Stomach (tissue), 9 donors: ENCODE data around the gene ATP11A. TPM values are rescaled to one million over a fixed set of nuclear protein-coding genes. Genes with fewer than 3 reads are reported as not detected.

Experiments
- DNase-seq, 2 donors: peaks; one replicate each; pipeline versions ENCODE4 v3.0.0 to v3.0.0-alpha.2; 2013 to 2019
- H3K27ac ChIP-seq, 5 donors: fragments of 200-600 bp in 4 of 5; sonication (generic) in 4 of 5; one replicate each; pipeline ENCODE4 v1.5.1; 2013 to 2019; ENCODE audit warnings: mild to moderate bottlenecking in 1 of 5, moderate library complexity in 1 of 5
- H3K27me3 ChIP-seq, 3 donors: fragments of 200-600 bp; sonication (generic); one replicate each; pipeline ENCODE4 v1.5.1; 2017 to 2019; ENCODE audit warnings: mixed run types in 1 of 3
- H3K36me3 ChIP-seq, 4 donors: fragments of 200-600 bp; sonication (generic); 1 replicate in 3 of 4; 2 replicates in 1 of 4; pipeline ENCODE4 v1.5.1; 2016 to 2019
- H3K4me1 ChIP-seq, 4 donors: fragments of 200-600 bp; sonication (generic); one replicate each; pipeline ENCODE4 v1.5.1; 2016 to 2019
- H3K4me3 ChIP-seq, 4 donors: fragments of 200-600 bp; sonication (generic) in 3 of 4; one replicate each; pipeline ENCODE4 v1.5.1; 2016 to 2019; ENCODE audit warnings: mild to moderate bottlenecking in 1 of 4
- H3K9me3 ChIP-seq, 4 donors: fragments of 200-600 bp; sonication (generic); one replicate each; pipeline ENCODE4 v1.5.1; 2016 to 2019
- EP300 ChIP-seq: sonication (generic); formaldehyde crosslinking; IDR thresholded peaks from one replicate; pipeline ENCODE4 v1.6.1; 2017; ENCODE audit warnings: antibody characterized with exemption
- POLR2A ChIP-seq, 4 donors: fragments of 450-650 bp; IDR thresholded peaks; one replicate each; pipeline ENCODE4 v1.6.1; 2016; ENCODE audit warnings: antibody characterized with exemption in 4 of 4, control low read depth in 2 of 4, mild to moderate bottlenecking in 1 of 4, moderate library complexity in 1 of 4
- POLR2AphosphoS5 ChIP-seq, 3 donors: sonication (generic); formaldehyde crosslinking; IDR thresholded peaks; one replicate each; pipeline ENCODE4 v1.6.1; 2016; ENCODE audit warnings: antibody characterized with exemption in 3 of 3
- WGBS, 5 donors: extraction: QIAGEN DNeasy Blood & Tissue Kit in 3 of 5; methylation state at CpG; one replicate each; pipeline versions ENCODE4 v1.1.5 to v1.1.7; 2013 to 2018; 5-methylcytosine and 5-hydroxymethylcytosine counted together
- intact Hi-C: fragments of 100-400 bp; cut with DNase I; formaldehyde crosslinking; loops from one replicate; pipeline ENCODE4 v1.15.1; 2023; ENCODE audit warnings: low total_unique reads
- polyA plus RNA-seq, 3 donors: library from polyadenylated mRNA; stranded (reverse); fragments of 200-250 nt; gene quantifications; one replicate each; pipeline ENCODE4 v1.2.3, GENCODE V29; 2013
- total RNA-seq, 5 donors: library from RNA; depleted of rRNA; stranded (reverse); fragments of >200 nt; gene quantifications; one replicate each; pipeline versions ENCODE4 v1.1.0 to v1.2.3, GENCODE V29; 2014 to 2016
- TF ChIP-seq, protein P1 (sequence below), 7 experiments: fragments of 450-650 bp in 4 of 7; fragments of 200-600 bp in 3 of 7; sonication (generic) in 3 of 7; IDR thresholded peaks; one replicate each; pipeline ENCODE4 v1.5.1; 2016 to 2019; ENCODE audit warnings: antibody characterized with exemption in 7 of 7, control low read depth in 2 of 7, mild to moderate bottlenecking in 1 of 7
- donor health status: healthy with polysubstance abuse.
- donor health status: Bipolar disorder and iron deficiency.
- donor health status: healthy.

ATP11A gene
- total and polyA plus RNA-seq, 8 donors: 1.1 to 70.9 (median 12.3) TPM

DNA sequence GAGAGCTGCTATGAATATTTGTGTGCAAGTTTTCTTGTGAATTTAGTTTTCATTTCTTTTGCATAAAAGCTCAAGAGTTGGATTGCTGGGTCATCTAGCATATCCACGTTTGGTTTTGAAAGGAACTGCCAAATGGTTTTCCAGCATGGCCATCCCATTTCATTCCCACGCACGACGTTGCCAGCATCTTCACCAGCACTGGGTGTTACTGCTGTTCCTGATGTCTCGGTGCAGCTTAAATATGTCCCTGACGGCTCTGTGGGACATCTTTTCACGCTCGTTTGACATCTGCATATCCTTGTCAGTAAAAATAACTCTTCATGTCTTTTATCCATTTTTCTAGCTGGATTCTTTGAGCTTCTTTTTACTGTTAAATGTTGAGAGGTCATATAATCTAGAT, 123.7 kb downstream of the ATP11A start:
- H3K36me3 ChIP-seq: peaks cover 4 to 79% (median 74%) of the 10 kb centered on the region in 4 donors
- 89 to 96% (median 95%) methylated on average over 8 of the region's 8 CpGs for WGBS, 5 donors
- intact Hi-C loops: no loop called here
- H3K27me3 ChIP-seq: no peaks in the 10 kb centered on the region
- DNase-seq: peak in 1 of 2 donors; percentile 4
- H3K27ac ChIP-seq: no peak overlapping the region
- no peaks in the 10 kb centered on the region for H3K9me3 ChIP-seq
- H3K4me1 ChIP-seq: no peaks in the 10 kb centered on the region
- no peak overlapping the region for H3K4me3 ChIP-seq
- no peak for TF ChIP-seq EP300

DNA sequence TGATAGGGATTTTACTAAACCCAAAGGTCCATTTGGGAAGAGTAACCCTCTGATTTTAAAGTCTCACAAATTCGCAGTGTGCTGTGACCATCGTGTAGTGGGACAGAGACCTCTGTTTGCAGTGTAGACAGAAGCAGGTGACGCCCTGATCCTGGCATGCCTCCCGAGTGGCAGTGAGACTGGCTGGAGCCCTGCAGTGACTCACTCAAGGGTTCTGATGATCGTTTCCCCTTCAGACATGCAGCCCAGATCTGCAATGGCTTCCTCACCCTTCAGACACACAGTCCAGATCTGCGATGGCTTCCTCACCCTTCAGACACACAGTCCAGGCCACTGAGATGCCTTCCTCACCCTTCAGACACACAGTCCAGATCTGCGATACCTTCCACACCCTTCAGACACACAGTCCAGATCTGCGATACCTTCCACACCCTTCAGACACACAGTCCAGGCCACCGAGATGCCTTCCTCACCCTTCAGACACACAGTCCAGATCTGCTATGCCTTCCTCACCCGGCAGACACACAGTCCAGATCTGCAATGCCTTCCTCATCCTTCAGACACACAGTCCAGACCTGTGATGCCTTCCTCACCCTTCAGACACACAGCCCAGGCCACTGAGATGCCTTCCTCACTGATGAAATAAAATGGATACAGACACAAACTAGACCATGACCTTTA, 125.2 kb downstream of the ATP11A start:
- intact Hi-C loops: no loop called here
- TF ChIP-seq EP300 (no peak), POLR2AphosphoS5 (IDR thresholded peaks at IDR 0.05) (no peak), POLR2A (IDR thresholded peaks at IDR 0.05) (no peak)
- TF ChIP-seq, protein P1, sequence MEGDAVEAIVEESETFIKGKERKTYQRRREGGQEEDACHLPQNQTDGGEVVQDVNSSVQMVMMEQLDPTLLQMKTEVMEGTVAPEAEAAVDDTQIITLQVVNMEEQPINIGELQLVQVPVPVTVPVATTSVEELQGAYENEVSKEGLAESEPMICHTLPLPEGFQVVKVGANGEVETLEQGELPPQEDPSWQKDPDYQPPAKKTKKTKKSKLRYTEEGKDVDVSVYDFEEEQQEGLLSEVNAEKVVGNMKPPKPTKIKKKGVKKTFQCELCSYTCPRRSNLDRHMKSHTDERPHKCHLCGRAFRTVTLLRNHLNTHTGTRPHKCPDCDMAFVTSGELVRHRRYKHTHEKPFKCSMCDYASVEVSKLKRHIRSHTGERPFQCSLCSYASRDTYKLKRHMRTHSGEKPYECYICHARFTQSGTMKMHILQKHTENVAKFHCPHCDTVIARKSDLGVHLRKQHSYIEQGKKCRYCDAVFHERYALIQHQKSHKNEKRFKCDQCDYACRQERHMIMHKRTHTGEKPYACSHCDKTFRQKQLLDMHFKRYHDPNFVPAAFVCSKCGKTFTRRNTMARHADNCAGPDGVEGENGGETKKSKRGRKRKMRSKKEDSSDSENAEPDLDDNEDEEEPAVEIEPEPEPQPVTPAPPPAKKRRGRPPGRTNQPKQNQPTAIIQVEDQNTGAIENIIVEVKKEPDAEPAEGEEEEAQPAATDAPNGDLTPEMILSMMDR (IDR thresholded peaks at IDR 0.05): no peak
- WGBS, 5 donors: 66 to 79% (median 72%) methylated on average over 10 of the region's 10 CpGs
- Histone ChIP-seq H3K4me3 (no peak overlapping the region), H3K36me3 (peaks cover 9 to 85% (median 75%) of the 10 kb centered on the region in 4 donors), H3K9me3 (no peaks in the 10 kb centered on the region), H3K27ac (no peak overlapping the region), H3K27me3 (no peaks in the 10 kb centered on the region), H3K4me1 (no peaks in the 10 kb centered on the region)
- DNase-seq: peak in 1 of 2 donors; percentile 27

DNA sequence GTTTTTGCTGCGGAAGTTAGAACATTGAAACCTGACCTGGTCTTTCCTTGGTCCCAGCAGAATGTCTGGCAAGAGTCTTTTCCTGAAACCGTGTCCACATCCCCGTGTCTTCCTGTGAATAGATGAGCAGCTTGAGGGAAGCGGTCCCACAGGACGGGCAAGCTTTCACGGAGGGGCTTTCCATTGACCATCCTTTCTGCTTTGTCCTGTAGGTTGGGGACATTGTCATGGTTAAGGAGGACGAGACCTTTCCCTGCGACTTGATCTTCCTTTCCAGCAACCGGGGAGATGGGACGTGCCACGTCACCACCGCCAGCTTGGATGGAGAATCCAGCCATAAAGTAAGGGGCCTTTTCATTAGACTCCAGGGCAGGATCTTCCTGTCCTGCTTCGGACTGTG, 126.0 kb downstream of the ATP11A start:
- no peak overlapping the region for H3K4me3 ChIP-seq
- intact Hi-C loops: no loop called here
- peak in 1 of 2 donors; percentile 8 for DNase-seq
- peaks cover 12 to 85% (median 75%) of the 10 kb centered on the region in 4 donors for H3K36me3 ChIP-seq
- no peaks in the 10 kb centered on the region for H3K4me1 ChIP-seq
- no peaks in the 10 kb centered on the region for H3K27me3 ChIP-seq
- TF ChIP-seq EP300 (no peak), POLR2A (IDR thresholded peaks at IDR 0.05) (no peak), POLR2AphosphoS5 (IDR thresholded peaks at IDR 0.05) (no peak)
- TF ChIP-seq, protein P1 (IDR thresholded peaks at IDR 0.05): no peak
- WGBS, 5 donors: 94 to 97% (median 95%) methylated on average over 13 of the region's 13 CpGs
- no peaks in the 10 kb centered on the region for H3K9me3 ChIP-seq
- no peak overlapping the region for H3K27ac ChIP-seq

DNA sequence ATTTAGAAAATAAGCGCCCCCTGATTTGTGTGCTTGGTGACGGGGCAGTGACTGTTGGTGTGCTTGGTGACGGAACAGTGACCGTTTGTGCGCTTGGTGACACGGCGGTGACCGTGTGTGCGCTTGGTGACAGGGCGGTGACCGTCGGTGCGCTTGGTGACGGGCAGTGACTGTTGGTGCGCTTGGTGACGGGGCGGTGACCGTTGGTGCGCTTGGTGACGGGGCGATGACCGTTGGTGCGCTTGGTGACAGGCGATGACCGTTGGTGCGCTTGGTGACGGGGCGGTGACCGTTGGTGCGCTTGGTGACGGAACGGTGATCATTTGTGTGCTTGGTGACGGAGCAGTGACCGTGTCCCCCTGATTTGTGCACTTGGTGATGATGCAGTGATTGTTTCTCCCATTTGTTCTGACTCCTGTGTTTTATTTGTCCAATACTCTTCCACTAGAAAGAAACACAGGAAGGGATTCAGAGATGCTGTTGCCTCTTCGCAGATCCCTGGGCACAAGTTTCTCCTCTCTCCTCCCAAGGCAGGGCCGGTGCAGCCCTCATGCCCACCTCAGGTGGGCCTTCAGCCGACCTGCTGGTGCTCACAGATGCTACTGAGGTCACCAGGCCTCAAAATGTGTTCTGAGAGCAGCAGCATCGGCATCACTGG, 128.3 kb downstream of the ATP11A start:
- Histone ChIP-seq H3K36me3 (peaks cover 12 to 90% (median 78%) of the 10 kb centered on the region in 4 donors), H3K27me3 (no peaks in the 10 kb centered on the region), H3K9me3 (no peaks in the 10 kb centered on the region), H3K27ac (no peak overlapping the region), H3K4me3 (no peak overlapping the region), H3K4me1 (no peaks in the 10 kb centered on the region)
- WGBS, 5 donors: 94 to 98% (median 97%) methylated on average over 37 to 38 of the region's 38 CpGs
- TF ChIP-seq EP300 (no peak), POLR2AphosphoS5 (IDR thresholded peaks at IDR 0.05) (no peak), POLR2A (IDR thresholded peaks at IDR 0.05) (no peak)
- TF ChIP-seq, protein P1 (IDR thresholded peaks at IDR 0.05): no peak
- intact Hi-C loops: no loop called here
- peak in 1 of 2 donors; percentile 10 for DNase-seq

DNA sequence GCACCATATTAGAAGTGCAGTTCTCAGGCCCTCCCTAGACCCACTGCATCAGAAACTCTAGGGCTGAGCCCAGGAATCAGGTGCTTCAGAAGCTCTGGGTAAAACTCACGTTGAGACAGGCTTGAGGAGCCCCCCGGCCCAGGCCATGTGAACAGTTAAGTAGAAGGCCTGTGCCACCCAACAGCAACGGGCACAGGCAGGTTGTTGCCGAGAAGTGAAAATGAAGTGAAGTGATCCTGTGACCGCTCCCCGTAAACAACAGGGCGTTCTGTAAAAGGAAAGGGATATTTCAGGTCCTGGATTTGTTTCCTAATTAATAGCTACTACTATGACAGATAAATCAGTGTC, 128.8 kb downstream of the ATP11A start:
- Histone ChIP-seq H3K4me3 (no peak overlapping the region), H3K4me1 (no peaks in the 10 kb centered on the region), H3K9me3 (no peaks in the 10 kb centered on the region), H3K27me3 (no peaks in the 10 kb centered on the region), H3K36me3 (peaks cover 12 to 90% (median 78%) of the 10 kb centered on the region in 4 donors), H3K27ac (no peak overlapping the region)
- 74 to 95% (median 86%) methylated on average over 7 of the region's 7 CpGs for WGBS, 5 donors
- intact Hi-C loops: no loop called here
- peak in 1 of 2 donors; percentile 18 for DNase-seq
- TF ChIP-seq POLR2A (IDR thresholded peaks at IDR 0.05): no peak
- TF ChIP-seq, protein P1 (IDR thresholded peaks at IDR 0.05): no peak
- no peak for TF ChIP-seq EP300
- TF ChIP-seq POLR2AphosphoS5 (IDR thresholded peaks at IDR 0.05): no peak
